ENCODE data around the gene CLIP2.
"Not testable (repeated sequence)": the region's sequence is repeated elsewhere in the genome, so short reads cannot be mapped to it uniquely, and the experiment has no call there.

The CLIP2 gene

GRCh38 chr7:74404741-74405140 is 115.5 kb downstream of the CLIP2 start:
- Mint-ChIP-seq H3K36me3 (no peaks in the 10 kb centered on the region), H3K9me3 (no peaks in the 10 kb centered on the region), H3K27ac (no peak overlapping the region), H3K4me1 (peaks cover 5% of the 10 kb centered on the region), H3K4me3 (no peak overlapping the region)
- ATAC-seq (no peak), DNase-seq (ENCODE audit: low spot score in 2 of 2) (no peak)

GRCh38 chr7:74405191-74405898 is 116.1 kb downstream of the CLIP2 start:
- H3K9me3 Mint-ChIP-seq, result no peaks in the 10 kb centered on the region
- H3K4me3 Mint-ChIP-seq, result no peak overlapping the region
- no peak overlapping the region for H3K27ac Mint-ChIP-seq
- ATAC-seq (no peak), DNase-seq (ENCODE audit: low spot score in 2 of 2) (no peak)
- peaks cover 5% of the 10 kb centered on the region for H3K4me1 Mint-ChIP-seq
- no peaks in the 10 kb centered on the region for H3K36me3 Mint-ChIP-seq

DNA sequence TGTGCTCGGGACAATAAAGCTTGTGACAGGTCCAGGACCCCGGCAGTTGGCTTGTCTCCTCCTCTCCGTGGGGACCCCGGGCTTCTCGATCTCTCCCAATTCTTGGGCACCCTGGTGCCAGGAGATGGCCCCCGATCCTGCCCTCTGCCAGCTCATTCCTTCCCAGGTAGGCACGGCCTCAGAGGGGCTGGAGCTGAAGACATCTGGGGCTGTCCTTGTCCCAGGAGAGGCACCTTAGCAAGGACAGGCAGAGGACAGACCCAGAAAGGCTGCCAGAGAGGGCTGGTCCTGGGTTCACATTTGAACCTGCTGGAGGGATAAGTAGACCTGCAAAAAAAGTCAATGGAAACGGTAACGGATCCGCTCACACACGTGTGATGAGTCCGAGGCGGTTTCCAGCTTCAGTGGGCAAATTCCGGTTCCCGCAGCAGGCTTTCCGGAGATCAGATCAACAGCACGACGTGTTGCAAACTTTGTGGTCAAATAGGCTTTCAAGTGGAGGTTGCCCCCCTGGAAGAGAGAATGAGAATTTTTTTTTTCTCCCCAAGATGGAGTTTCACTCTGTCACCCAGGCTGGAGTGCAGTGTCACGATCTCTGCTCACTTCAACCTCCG is 116.8 kb downstream of the CLIP2 start:
- Mint-ChIP-seq H3K9me3 (no peaks in the 10 kb centered on the region), H3K4me1 (peaks cover 5% of the 10 kb centered on the region), H3K36me3 (no peaks in the 10 kb centered on the region), H3K27ac (no peak overlapping the region), H3K4me3 (no peak overlapping the region)
- no peak for ATAC-seq
- no peak for DNase-seq (ENCODE audit: low spot score in 2 of 2)

GRCh38 chr7:74407958-74408357 is 118.8 kb downstream of the CLIP2 start:
- no peak for DNase-seq (ENCODE audit: low spot score in 2 of 2)
- no peaks in the 10 kb centered on the region for H3K4me1 Mint-ChIP-seq
- no peak overlapping the region for H3K27ac Mint-ChIP-seq
- no peak overlapping the region for H3K4me3 Mint-ChIP-seq
- ATAC-seq, result no peak
- H3K9me3 Mint-ChIP-seq, result no peaks in the 10 kb centered on the region
- H3K36me3 Mint-ChIP-seq, result no peaks in the 10 kb centered on the region

DNA sequence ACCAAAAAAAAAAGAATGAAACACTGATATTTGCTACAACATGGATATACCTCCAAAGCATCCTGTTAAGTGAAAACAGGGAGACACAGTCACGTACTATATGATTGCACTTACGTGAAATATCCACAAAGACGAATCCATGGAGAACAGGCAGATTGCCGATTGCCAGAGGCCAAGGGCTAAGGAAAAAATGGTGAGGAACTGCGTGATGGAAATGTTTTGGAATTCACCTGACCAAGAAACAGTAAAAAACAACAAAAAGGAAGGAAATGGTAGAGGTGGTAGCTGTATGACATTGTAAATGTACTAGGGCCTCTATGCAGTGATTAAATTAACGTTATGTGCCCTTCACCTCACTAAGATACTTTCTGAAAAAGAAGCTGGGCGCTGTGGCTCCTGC is 120.4 kb downstream of the CLIP2 start:
- H3K27ac Mint-ChIP-seq, result no peak overlapping the region
- H3K4me1 Mint-ChIP-seq, result no peaks in the 10 kb centered on the region
- no peaks in the 10 kb centered on the region for H3K36me3 Mint-ChIP-seq
- ATAC-seq (no peak), DNase-seq (ENCODE audit: low spot score in 2 of 2) (no peak)
- no peak overlapping the region for H3K4me3 Mint-ChIP-seq
- H3K9me3 Mint-ChIP-seq, result no peaks in the 10 kb centered on the region

DNA sequence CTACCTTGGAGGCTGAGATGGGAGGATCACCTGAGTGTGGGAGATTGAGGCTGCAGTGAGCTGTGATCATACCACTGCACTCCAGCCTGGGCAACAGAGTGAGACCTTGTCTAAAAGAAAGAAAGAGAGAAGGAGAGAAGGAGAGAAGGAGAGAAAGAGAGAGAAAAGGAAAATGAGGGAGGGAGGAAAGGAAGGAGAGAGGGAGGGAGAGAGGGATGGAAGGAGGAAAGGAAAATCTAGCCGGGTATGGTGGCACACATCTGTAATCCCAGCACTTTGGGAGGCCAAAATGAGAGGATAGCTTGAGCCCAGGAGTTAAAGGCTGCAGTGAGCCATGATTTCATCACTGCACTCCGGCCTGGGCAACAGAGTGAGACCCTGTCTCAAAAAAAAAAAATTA is 121.6 kb downstream of the CLIP2 start:
- ATAC-seq (no peak), DNase-seq (ENCODE audit: low spot score in 2 of 2) (no peak)
- no peak overlapping the region for H3K4me3 Mint-ChIP-seq
- H3K4me1 Mint-ChIP-seq, result no peaks in the 10 kb centered on the region
- H3K9me3 Mint-ChIP-seq, result no peaks in the 10 kb centered on the region
- no peaks in the 10 kb centered on the region for H3K36me3 Mint-ChIP-seq
- H3K27ac Mint-ChIP-seq, result no peak overlapping the region

GRCh38 chr7:74411571-74411970 is 122.4 kb downstream of the CLIP2 start:
- H3K36me3 Mint-ChIP-seq; H3K4me1 Mint-ChIP-seq; ATAC-seq; H3K9me3 Mint-ChIP-seq; H3K27ac Mint-ChIP-seq; DNase-seq (ENCODE audit: low spot score in 2 of 2); H3K4me3 Mint-ChIP-seq: not testable (repeated sequence)

- no peak overlapping the region for H3K27ac Mint-ChIP-seq
- no peak for ATAC-seq
- H3K4me3 Mint-ChIP-seq, result no peak overlapping the region
- no peaks in the 10 kb centered on the region for H3K36me3 Mint-ChIP-seq
- DNase-seq (ENCODE audit: low spot score in 2 of 2), result no peak
- no peaks in the 10 kb centered on the region for H3K4me1 Mint-ChIP-seq
- H3K9me3 Mint-ChIP-seq, result no peaks in the 10 kb centered on the region
These were observed 122.8 kb downstream of the CLIP2 start for GRCh38 chr7:74412056-74412455.

DNA sequence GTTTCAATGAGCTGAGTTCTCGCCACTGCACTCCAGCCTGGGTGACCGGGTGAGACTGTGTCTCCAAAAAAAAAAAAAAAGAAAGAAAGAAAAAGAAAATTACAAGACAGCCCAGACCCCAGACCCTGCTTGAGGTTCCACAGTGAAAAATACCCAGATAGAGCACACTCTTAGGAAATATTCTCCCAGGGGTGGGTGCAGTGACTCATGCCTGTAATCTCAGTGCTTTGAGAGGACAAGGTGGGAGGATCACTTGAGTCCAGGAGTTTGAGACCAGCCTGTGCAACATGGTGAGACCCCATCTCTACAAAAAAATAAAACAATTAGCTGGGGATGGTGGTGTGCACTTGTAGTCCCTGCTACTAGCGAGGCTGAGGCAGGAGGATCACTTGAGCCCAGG is 123.4 kb downstream of the CLIP2 start:
- H3K4me3 Mint-ChIP-seq, result no peak overlapping the region
- ATAC-seq, result no peak

DNA sequence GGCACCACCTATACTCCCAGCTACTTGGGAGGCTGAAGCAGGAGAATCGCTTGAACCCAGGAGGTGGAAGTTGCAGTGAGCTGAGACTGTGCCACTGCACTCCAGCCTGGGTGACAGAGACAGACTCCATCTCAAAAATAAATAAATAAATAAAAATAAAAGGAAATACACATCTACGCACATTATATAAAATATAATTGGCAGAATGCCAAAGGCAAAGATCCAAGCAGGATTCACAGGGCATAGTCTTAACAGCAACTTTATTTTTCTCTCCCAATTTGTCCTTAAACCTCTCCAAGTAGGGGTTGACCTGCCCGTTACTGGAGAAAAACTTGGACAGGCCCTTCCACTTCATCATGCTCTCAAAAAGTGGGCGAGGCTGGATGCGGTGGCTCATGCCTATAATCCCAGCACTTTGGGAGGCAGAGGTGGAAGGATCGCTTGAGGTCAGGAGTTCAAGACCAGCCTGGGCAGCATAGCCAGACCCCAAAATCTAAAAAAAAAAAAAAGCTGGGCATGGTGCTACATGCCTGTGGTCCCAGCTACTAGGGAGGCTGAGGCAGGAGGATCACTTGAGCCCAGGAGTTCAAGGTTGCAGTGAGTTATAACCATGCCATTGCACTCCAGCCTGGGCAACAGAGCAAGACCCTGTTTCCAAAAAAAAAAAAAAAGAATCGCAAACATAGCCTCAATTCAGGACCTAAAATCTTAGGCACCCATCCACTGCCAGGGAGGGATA is 125.6 kb downstream of the CLIP2 start:
- not testable (repeated sequence) for DNase-seq (ENCODE audit: low spot score in 2 of 2); H3K36me3 Mint-ChIP-seq; H3K4me1 Mint-ChIP-seq; H3K9me3 Mint-ChIP-seq; ATAC-seq; H3K27ac Mint-ChIP-seq; H3K4me3 Mint-ChIP-seq

More for the DNA sequence above, 123.4 kb downstream of the CLIP2 start:
- Mint-ChIP-seq H3K27ac (no peak overlapping the region), H3K9me3 (no peaks in the 10 kb centered on the region), H3K4me1 (no peaks in the 10 kb centered on the region), H3K36me3 (no peaks in the 10 kb centered on the region)
- no peak for DNase-seq (ENCODE audit: low spot score in 2 of 2)

- no peak overlapping the region for H3K27ac Mint-ChIP-seq
- ATAC-seq (peak; percentile 58), DNase-seq (ENCODE audit: low spot score in 2 of 2) (peak; percentile 48 to 73)
- no peaks in the 10 kb centered on the region for H3K4me1 Mint-ChIP-seq
- H3K9me3 Mint-ChIP-seq, result no peaks in the 10 kb centered on the region
- H3K4me3 Mint-ChIP-seq, result no peak overlapping the region
- H3K36me3 Mint-ChIP-seq, result no peaks in the 10 kb centered on the region
These were observed 128.3 kb downstream of the CLIP2 start for GRCh38 chr7:74417419-74417971.

DNA sequence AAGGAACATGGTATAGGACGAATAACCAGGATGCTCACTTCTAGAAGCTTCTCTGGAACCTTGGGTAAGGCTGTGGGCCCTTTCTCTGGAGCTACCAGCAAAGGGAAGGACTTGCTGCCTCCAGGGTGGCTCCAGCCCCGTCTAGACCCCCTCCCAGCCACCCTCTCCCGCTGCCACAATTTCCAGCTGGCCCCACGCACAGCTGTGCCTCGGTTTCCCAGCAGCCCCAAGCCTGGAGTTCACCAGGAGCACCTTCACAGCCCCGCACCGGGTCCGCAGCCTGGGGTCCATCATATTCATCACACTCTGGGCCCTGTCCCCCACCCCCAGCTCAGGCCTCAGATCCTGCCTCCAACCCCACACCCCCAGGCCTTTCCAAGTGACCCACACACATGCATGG is 128.9 kb downstream of the CLIP2 start:
- H3K36me3 Mint-ChIP-seq, result no peaks in the 10 kb centered on the region
- DNase-seq (ENCODE audit: low spot score in 2 of 2), result no peak
- H3K27ac Mint-ChIP-seq, result no peak overlapping the region
- no peaks in the 10 kb centered on the region for H3K4me1 Mint-ChIP-seq
- no peak overlapping the region for H3K4me3 Mint-ChIP-seq
- ATAC-seq, result no peak
- no peaks in the 10 kb centered on the region for H3K9me3 Mint-ChIP-seq

DNA sequence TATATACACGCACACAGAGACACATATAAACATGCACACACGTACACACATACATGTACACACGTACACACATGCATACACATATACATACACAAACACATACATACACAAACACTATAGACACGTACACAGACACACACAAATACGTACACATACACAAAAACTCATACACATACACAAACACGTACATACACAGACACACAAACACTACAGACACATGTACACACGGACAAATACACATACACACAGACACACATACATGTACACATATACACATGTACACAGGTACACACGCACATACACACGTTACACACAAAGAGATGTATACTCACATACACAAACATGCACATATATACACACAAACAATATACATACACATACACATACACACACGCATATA is 129.3 kb downstream of the CLIP2 start:
- no peak for DNase-seq (ENCODE audit: low spot score in 2 of 2)
- ATAC-seq, result no peak
- Mint-ChIP-seq H3K4me1 (no peaks in the 10 kb centered on the region), H3K36me3 (no peaks in the 10 kb centered on the region), H3K27ac (no peak overlapping the region), H3K4me3 (no peak overlapping the region), H3K9me3 (no peaks in the 10 kb centered on the region)

GRCh38 chr7:74419232-74419631 is 130.0 kb downstream of the CLIP2 start:
- not testable (repeated sequence) for H3K4me1 Mint-ChIP-seq; H3K9me3 Mint-ChIP-seq; H3K4me3 Mint-ChIP-seq; H3K27ac Mint-ChIP-seq; ATAC-seq; DNase-seq (ENCODE audit: low spot score in 2 of 2); H3K36me3 Mint-ChIP-seq

- Mint-ChIP-seq H3K4me1 (no peaks in the 10 kb centered on the region), H3K27ac (no peak overlapping the region), H3K36me3 (no peaks in the 10 kb centered on the region), H3K9me3 (no peaks in the 10 kb centered on the region), H3K4me3 (no peak overlapping the region)
- DNase-seq (ENCODE audit: low spot score in 2 of 2), result no peak
- no peak for ATAC-seq
These were observed 130.8 kb downstream of the CLIP2 start for GRCh38 chr7:74420006-74420405.

All from stimulated activated effector memory CD8-positive, alpha-beta T cell treated with anti-CD3 and anti-CD28 coated beads, Interleukin-12 subunit alpha, Interleukin-12 subunit beta, amount 100 ng/mL, for 72 hours (primary cell).